ENCODE results near the gene AFF2. TPM values are rescaled to one million over a fixed set of nuclear protein-coding genes. Genes with fewer than 3 reads are reported as not detected.

The AFF2 gene
- total and polyA plus RNA-seq, 3 donors from 2014 or later = 4.7 to 28.1 (median 21.3) TPM

DNA sequence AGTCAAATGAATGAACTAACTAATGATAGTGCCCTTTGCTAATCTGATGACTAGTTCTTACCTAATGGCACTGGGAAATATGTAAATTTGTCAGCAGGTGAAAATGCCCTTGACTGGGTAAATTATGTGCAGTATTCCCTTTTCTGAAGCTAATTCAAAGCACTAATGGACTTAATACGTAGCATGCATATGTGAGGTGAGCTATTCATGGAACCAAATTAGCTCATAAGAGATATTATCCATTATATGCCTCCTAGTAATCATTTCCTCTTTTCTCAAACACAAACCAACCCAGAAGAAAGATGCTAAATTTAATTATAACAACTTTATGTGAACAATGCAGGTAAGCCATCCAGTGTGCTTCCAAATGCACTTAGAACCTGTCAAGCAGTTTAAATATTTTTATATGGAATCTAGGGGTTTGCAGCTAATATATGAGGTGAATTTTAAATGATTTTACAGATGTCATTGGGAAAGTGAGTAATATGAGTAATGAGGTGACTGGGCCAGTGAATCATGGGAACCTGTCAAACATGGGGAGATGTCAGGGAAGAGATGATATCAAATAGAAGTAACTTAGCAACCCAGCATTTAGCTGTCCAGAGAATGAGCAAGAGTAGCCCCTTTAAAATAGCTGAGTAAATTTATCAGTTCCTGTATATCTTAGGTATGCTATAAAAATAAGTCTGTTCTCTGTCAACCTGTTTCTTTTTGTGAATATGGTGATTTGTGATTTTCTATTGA is 315.0 kb downstream of the AFF2 start:
- no peaks in the 10 kb centered on the region for H3K36me3 ChIP-seq (ENCODE audit: low read depth, missing control alignments)
- no peak for DNase-seq
- no peaks in the 10 kb centered on the region for H3K4me1 ChIP-seq
- H3K27ac ChIP-seq = no peak overlapping the region
- H3K9me3 ChIP-seq = no peaks in the 10 kb centered on the region
- no peak overlapping the region for H3K4me3 ChIP-seq
- TF ChIP-seq, protein P1, sequence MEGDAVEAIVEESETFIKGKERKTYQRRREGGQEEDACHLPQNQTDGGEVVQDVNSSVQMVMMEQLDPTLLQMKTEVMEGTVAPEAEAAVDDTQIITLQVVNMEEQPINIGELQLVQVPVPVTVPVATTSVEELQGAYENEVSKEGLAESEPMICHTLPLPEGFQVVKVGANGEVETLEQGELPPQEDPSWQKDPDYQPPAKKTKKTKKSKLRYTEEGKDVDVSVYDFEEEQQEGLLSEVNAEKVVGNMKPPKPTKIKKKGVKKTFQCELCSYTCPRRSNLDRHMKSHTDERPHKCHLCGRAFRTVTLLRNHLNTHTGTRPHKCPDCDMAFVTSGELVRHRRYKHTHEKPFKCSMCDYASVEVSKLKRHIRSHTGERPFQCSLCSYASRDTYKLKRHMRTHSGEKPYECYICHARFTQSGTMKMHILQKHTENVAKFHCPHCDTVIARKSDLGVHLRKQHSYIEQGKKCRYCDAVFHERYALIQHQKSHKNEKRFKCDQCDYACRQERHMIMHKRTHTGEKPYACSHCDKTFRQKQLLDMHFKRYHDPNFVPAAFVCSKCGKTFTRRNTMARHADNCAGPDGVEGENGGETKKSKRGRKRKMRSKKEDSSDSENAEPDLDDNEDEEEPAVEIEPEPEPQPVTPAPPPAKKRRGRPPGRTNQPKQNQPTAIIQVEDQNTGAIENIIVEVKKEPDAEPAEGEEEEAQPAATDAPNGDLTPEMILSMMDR (IDR thresholded peaks at IDR 0.05) = no peak
- TF ChIP-seq POLR2A (IDR thresholded peaks at IDR 0.05) = no peak
- 100% methylated on average over 1 of the region's 1 CpG for WGBS, 2 donors
- intact Hi-C loops (cut with DNase I; ENCODE audit: low total_unique reads) = no loop called here
- H3K27me3 ChIP-seq = no peaks in the 10 kb centered on the region

DNA sequence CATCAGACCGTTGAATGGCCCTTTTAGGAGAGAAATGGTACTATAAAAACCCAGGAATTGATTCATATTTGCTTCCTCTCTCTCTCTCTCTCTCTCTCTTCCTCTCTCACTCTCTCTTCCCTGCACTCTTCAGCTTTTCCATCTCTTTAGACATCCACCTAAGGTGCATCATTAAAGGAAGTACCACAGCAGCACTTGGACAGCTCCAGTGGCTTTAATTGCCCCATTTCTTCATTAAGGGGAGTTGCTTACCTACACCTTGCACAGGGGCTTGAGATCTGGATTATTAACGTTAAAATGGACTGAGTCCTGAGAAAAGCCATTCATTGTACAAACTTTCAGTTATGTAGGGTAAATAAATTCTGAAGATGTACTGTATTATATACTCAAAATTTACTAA is 323.6 kb downstream of the AFF2 start:
- H3K4me3 ChIP-seq = no peak overlapping the region
- intact Hi-C loops (cut with DNase I; ENCODE audit: low total_unique reads) = no loop called here
- H3K9me3 ChIP-seq = no peaks in the 10 kb centered on the region
- H3K4me1 ChIP-seq = no peaks in the 10 kb centered on the region
- no peaks in the 10 kb centered on the region for H3K36me3 ChIP-seq (ENCODE audit: low read depth, missing control alignments)
- no peak for DNase-seq
- H3K27ac ChIP-seq = no peak overlapping the region
- no peak for TF ChIP-seq POLR2A (IDR thresholded peaks at IDR 0.05)
- TF ChIP-seq, protein P1 (IDR thresholded peaks at IDR 0.05) = no peak
- 75 to 87% methylated on average over 2 of the region's 2 CpGs for WGBS, 2 donors
- no peaks in the 10 kb centered on the region for H3K27me3 ChIP-seq

DNA sequence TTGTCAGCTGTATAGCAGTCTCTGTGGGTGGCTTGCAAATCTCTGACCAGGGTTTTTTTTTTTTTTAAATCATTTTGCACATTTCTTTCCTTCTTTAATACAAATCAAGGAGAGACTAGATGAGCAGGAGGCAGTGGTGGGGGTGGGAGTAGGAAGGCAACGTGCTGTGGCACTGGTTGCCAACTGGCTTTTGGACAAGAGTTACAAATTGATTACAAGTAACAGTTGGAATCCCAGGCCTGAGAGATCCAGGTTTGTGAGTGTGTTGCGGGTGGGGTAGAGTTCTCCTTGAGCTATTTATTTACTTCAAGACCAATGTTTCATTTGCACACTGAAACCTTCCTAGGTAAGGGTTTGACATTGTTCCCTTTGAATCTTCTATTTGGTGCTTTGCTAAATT is 325.3 kb downstream of the AFF2 start:
- Histone ChIP-seq H3K4me1 (no peaks in the 10 kb centered on the region), H3K27me3 (no peaks in the 10 kb centered on the region), H3K27ac (no peak overlapping the region), H3K9me3 (no peaks in the 10 kb centered on the region), H3K36me3 (ENCODE audit: low read depth, missing control alignments) (no peaks in the 10 kb centered on the region), H3K4me3 (no peak overlapping the region)
- intact Hi-C loops (cut with DNase I; ENCODE audit: low total_unique reads) = no loop called here
- WGBS, 2 donors = 52 to 56% methylated on average over 2 of the region's 2 CpGs
- TF ChIP-seq, protein P1 (IDR thresholded peaks at IDR 0.05) = no peak
- TF ChIP-seq POLR2A (IDR thresholded peaks at IDR 0.05) = no peak
- DNase-seq = peak; percentile 51

DNA sequence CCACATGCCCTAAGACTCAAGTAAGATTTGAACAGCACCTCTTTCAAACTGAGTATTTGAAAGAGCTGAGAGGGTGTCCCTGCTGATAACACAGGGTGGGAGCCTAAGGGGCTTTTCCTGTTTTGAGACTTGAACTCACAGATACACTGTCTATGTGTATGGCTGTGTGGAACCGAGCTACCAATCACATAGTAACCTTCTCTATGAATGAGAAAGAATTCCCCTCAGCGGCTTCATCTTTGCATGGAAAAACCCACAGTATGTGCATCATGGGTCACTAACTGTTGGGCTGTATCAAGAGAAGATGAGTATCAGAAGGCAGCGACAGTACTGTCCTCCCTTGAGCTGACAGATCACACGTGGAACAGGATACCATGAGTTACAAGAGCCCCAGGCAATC is 336.3 kb downstream of the AFF2 start:
- intact Hi-C loops (cut with DNase I; ENCODE audit: low total_unique reads) = no loop called here
- Histone ChIP-seq H3K27ac (no peak overlapping the region), H3K4me3 (no peak overlapping the region), H3K9me3 (no peaks in the 10 kb centered on the region), H3K36me3 (ENCODE audit: low read depth, missing control alignments) (no peaks in the 10 kb centered on the region), H3K27me3 (no peaks in the 10 kb centered on the region), H3K4me1 (no peaks in the 10 kb centered on the region)
- no peak for DNase-seq
- no peak for TF ChIP-seq POLR2A (IDR thresholded peaks at IDR 0.05)
- TF ChIP-seq, protein P1 (IDR thresholded peaks at IDR 0.05) = no peak
- 68 to 75% methylated on average over 3 to 4 of the region's 4 CpGs for WGBS, 2 donors

DNA sequence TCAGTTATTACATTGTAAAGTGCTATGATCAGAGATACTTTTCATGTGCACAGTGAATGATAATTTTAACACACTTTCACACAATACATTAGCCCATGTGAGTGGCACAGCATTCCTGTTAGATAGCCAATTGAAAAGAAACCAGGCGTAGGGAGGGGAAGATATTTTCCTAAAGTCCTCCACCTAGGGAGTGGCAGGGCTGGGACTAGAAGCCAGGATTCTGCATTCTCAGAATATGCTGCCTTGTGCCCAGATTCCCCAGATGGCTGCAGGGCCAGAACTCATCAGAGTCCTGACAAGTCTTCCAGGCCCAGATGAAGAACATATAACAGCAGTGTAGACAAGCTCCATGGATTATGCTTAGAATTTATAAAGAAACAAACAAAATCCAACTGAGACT is 350.2 kb downstream of the AFF2 start:
- Histone ChIP-seq H3K4me1 (no peaks in the 10 kb centered on the region), H3K9me3 (no peaks in the 10 kb centered on the region), H3K4me3 (no peak overlapping the region), H3K27me3 (no peaks in the 10 kb centered on the region), H3K36me3 (ENCODE audit: low read depth, missing control alignments) (no peaks in the 10 kb centered on the region), H3K27ac (no peak overlapping the region)
- no peak for DNase-seq
- WGBS, 2 donors = 82 to 85% methylated on average over 1 of the region's 1 CpG
- intact Hi-C loops (cut with DNase I; ENCODE audit: low total_unique reads) = no loop called here
- TF ChIP-seq POLR2A (IDR thresholded peaks at IDR 0.05) = no peak
- TF ChIP-seq, protein P1 (IDR thresholded peaks at IDR 0.05) = no peak

Data from testis (tissue), 3 donors.